ENCODE results near the gene CLVS2.

Gene CLVS2

GRCh38 chr6:122997541-122998150 lies 1.6 kb downstream of the CLVS2 start:
- no peak for TF ChIP-seq CTCF (IDR thresholded peaks at IDR 0.05)
- Histone ChIP-seq H3K4me3 (no peak overlapping the region), H3K27ac (no peak overlapping the region), H3K27me3 (peaks cover 0 to 37% of the 10 kb centered on the region in 2 donors), H3K9me3 (no peaks in the 10 kb centered on the region), H3K4me1 (peaks cover 0 to 14% (median 10%) of the 10 kb centered on the region in 4 donors), H3K36me3 (no peaks in the 10 kb centered on the region)
- intact Hi-C loops (cut with DNase I; ENCODE audit: low total_unique reads), result no loop called here
- no peak for DNase-seq

GRCh38 chr6:122998403-122998975 lies 2.5 kb downstream of the CLVS2 start:
- no peak overlapping the region for H3K27ac ChIP-seq
- no peaks in the 10 kb centered on the region for H3K9me3 ChIP-seq
- H3K27me3 ChIP-seq, result peaks cover 0 to 35% of the 10 kb centered on the region in 2 donors
- peaks cover 0 to 14% (median 10%) of the 10 kb centered on the region in 4 donors for H3K4me1 ChIP-seq
- H3K36me3 ChIP-seq, result no peaks in the 10 kb centered on the region
- no peak overlapping the region for H3K4me3 ChIP-seq
- intact Hi-C loops (cut with DNase I; ENCODE audit: low total_unique reads), result no loop called here
- no peak for DNase-seq
- no peak for TF ChIP-seq CTCF (IDR thresholded peaks at IDR 0.05)

- Histone ChIP-seq H3K4me3 (no peak overlapping the region), H3K27me3 (peaks cover 0 to 26% of the 10 kb centered on the region in 2 donors), H3K9me3 (no peaks in the 10 kb centered on the region), H3K27ac (no peak overlapping the region), H3K4me1 (peaks cover 0 to 14% (median 10%) of the 10 kb centered on the region in 4 donors), H3K36me3 (no peaks in the 10 kb centered on the region)
- no peak for TF ChIP-seq CTCF (IDR thresholded peaks at IDR 0.05)
- no peak for DNase-seq
- intact Hi-C loops (cut with DNase I; ENCODE audit: low total_unique reads), result no loop called here
Measured at GRCh38 chr6:123000244-123000770, 4.3 kb downstream of the CLVS2 start.

- H3K36me3 ChIP-seq, result no peaks in the 10 kb centered on the region
- H3K9me3 ChIP-seq, result no peaks in the 10 kb centered on the region
- H3K4me3 ChIP-seq, result no peak overlapping the region
- DNase-seq, result no peak
- peaks cover 0 to 3% (median under 1%) of the 10 kb centered on the region in 4 donors for H3K4me1 ChIP-seq
- intact Hi-C loops (cut with DNase I; ENCODE audit: low total_unique reads), result no loop called here
- H3K27ac ChIP-seq, result no peak overlapping the region
- peaks cover 0 to 14% of the 10 kb centered on the region in 2 donors for H3K27me3 ChIP-seq
- no peak for TF ChIP-seq CTCF (IDR thresholded peaks at IDR 0.05)
Measured at GRCh38 chr6:123001540-123001939, 5.5 kb downstream of the CLVS2 start.

- Histone ChIP-seq H3K36me3 (no peaks in the 10 kb centered on the region), H3K4me3 (no peak overlapping the region), H3K27me3 (no peaks in the 10 kb centered on the region), H3K4me1 (no peaks in the 10 kb centered on the region), H3K9me3 (no peaks in the 10 kb centered on the region), H3K27ac (no peak overlapping the region)
- no peak for DNase-seq
- no peak for TF ChIP-seq CTCF (IDR thresholded peaks at IDR 0.05)
- intact Hi-C loops (cut with DNase I; ENCODE audit: low total_unique reads), result no loop called here
Measured at GRCh38 chr6:123007885-123008284, 11.8 kb downstream of the CLVS2 start.
